Measurements from ENCODE around the gene ALKBH6. TPM values are rescaled to one million over a fixed set of nuclear protein-coding genes. Genes with fewer than 3 reads are reported as not detected.
A peak's percentile ranks its signal among the peaks of the same experiment; 100 is the strongest.
"Not testable (repeated sequence)": the region's sequence is repeated elsewhere in the genome, so short reads cannot be mapped to it uniquely, and the experiment has no call there.

Gene ALKBH6
- total RNA-seq, 1 donor from 2014 or later = 7.3 TPM

- DNase-seq (ENCODE audit: low read depth in 2 of 2) = no peak
Measured at GRCh38 chr19:35992907-35993765, 20.9 kb downstream of the ALKBH6 start.

DNA sequence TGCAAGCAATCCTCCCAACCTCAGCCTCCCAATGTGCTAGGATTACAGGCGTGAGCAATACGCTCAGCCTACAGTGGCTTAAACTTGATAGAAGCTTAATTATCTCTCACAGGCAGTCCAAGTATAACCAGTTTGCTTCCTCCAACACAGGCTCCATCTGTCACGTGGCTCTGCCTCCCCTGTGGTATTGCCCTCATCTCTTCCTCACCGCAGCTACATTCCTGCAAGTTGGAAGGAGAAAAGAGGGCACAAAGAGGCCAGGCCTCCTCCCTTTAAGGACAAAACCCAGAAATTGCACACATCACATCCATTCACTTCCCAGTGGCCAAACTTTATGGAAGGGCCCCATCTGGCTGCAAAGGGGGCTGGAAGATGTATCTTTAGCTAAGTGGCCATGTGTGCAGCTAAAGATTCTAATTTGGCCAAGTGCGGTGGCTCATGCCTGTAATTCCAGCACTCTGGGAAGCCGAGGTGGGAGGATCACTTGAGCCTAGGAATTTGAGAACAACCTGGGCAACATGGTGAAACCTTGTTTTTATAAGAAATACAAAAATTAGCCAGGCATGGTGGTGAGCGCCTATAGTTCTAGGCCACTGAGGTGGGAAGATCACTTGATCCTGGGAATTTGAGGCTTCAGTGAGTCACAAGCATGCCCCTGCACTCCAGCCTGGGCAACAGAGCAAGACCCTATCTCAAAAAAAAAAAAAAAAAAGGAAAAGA is 22.1 kb downstream of the ALKBH6 start:
- DNase-seq (ENCODE audit: low read depth in 2 of 2) = no peak

- DNase-seq (ENCODE audit: low read depth in 2 of 2) = no peak
Measured at GRCh38 chr19:35990771-35991730, 23.0 kb downstream of the ALKBH6 start.

- DNase-seq (ENCODE audit: low read depth in 2 of 2) = no peak
Measured at GRCh38 chr19:35990156-35990555, 23.9 kb downstream of the ALKBH6 start.

- DNase-seq (ENCODE audit: low read depth in 2 of 2) = no peak
Measured at GRCh38 chr19:35988824-35989223, 25.2 kb downstream of the ALKBH6 start.

DNA sequence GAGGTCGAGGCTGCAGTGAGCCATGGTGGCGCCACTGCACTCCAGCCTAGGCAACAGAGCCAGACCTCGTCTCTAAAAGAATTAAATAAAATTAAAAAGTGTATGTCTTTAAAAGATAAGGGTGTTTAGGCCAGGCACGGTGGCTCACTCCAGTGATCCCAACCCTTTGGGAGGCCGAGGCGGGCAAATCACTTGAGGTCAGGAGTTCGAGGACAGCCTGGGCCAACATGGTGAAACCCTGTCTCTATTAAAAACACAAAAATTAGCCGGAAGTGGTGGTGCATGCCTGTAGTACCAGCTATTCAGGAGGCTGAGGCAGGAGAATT is 26.5 kb downstream of the ALKBH6 start:
- no peak for DNase-seq (ENCODE audit: low read depth in 2 of 2)

- DNase-seq (ENCODE audit: low read depth in 2 of 2) = no peak
Measured at GRCh38 chr19:35986664-35987570, 27.1 kb downstream of the ALKBH6 start.

GRCh38 chr19:35986111-35986510 is 27.9 kb downstream of the ALKBH6 start:
- DNase-seq (ENCODE audit: low read depth in 2 of 2) = no peak

DNA sequence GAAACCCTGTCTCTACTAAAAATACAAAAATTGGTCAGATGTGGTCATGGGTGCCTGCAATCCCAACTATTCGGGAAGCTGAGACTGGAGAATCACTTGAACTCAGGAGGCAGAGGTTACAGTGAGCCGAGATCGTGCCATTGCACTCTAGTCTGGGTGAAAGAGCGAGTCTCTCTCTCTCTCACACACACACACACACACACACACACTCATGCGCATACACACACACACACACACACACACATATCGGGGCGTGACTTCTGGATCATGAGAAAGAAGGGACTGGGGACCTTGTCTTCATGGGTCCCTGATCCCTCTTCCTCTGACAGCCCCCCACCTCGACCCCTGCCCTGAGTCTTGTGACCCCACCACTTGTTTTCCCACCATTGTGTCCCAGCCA is 30.8 kb downstream of the ALKBH6 start:
- no peak for DNase-seq (ENCODE audit: low read depth in 2 of 2)

DNA sequence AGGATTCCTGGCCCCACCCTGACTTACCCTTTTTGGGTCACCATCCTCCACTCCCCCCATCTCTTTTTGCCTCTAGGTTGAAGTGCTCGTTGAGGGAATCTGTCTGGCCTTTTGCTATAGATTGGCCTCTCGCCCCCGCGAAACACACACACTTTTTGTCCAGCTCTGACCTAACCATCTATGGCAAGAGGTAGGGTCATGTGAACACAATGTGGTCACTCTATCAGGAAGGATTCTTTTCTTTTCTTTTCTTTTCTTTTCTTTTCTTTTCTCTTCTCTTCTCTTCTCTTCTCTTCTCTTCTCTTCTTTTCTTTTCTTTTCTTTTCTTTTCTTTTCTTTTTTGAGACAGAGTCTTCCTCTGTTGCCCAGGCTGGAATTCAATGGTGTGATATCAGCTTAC is 33.0 kb downstream of the ALKBH6 start:
- DNase-seq (ENCODE audit: low read depth in 2 of 2) = not testable (repeated sequence)

GRCh38 chr19:35978832-35979365 is 35.1 kb downstream of the ALKBH6 start:
- DNase-seq (ENCODE audit: low read depth in 2 of 2) = no peak

- no peak for DNase-seq (ENCODE audit: low read depth in 2 of 2)
Measured at GRCh38 chr19:35978271-35978670, 35.7 kb downstream of the ALKBH6 start.

- no peak for DNase-seq (ENCODE audit: low read depth in 2 of 2)
Measured at GRCh38 chr19:35977446-35978222, 36.4 kb downstream of the ALKBH6 start.

GRCh38 chr19:35975608-35976214 is 38.3 kb downstream of the ALKBH6 start:
- peak; percentile 33 to 44 for DNase-seq (ENCODE audit: low read depth in 2 of 2)

GRCh38 chr19:35973487-35973886 is 40.5 kb downstream of the ALKBH6 start:
- DNase-seq (ENCODE audit: low read depth in 2 of 2) = no peak

GRCh38 chr19:35966771-35967170 is 47.2 kb downstream of the ALKBH6 start:
- DNase-seq (ENCODE audit: low read depth in 2 of 2) = no peak

- peak; percentile 63 to 66 for DNase-seq (ENCODE audit: low read depth in 2 of 2)
Measured at GRCh38 chr19:35963514-35963913, 50.5 kb downstream of the ALKBH6 start.

- no peak for DNase-seq (ENCODE audit: low read depth in 2 of 2)
Measured at GRCh38 chr19:35960432-35960972, 53.5 kb downstream of the ALKBH6 start.

GRCh38 chr19:35959968-35960320 is 54.1 kb downstream of the ALKBH6 start:
- DNase-seq (ENCODE audit: low read depth in 2 of 2) = no peak
